Measurements from ENCODE around the gene GDPGP1. TPM values are rescaled to one million over a fixed set of nuclear protein-coding genes. Genes with fewer than 3 reads are reported as not detected.

The GDPGP1 gene
- total and polyA plus RNA-seq, 9 of the 15 experiments (the other 6 are each of a cell fraction or from before 2014, with no cell fraction given): 0.78 to 6.1 (median 2.8) TPM

DNA sequence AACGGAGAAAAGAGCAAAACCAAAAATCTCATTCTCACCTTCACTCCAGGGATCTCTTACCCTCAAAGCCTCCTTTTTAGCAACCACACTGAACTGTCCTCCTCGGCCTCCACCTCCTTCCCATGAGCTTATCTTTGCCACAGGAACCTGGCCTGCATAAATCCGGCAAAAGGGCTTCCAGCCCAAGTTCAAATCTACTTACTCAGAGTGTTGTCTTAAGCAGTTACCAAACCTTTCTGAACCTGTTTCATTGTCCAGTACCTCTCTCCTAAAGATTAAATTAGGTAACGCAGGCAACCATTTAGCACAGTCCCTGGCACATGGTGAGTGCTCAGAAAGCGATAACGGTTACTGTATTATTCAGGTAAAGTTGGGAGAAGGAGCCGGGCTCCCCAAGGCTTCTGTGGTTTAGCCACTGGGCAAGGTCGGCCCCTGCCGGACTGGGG, 1.0 kb upstream of the GDPGP1 start:
- H3K9me1 ChIP-seq (ENCODE audit: control insufficient read depth, insufficient read depth, low read length): no peaks in the 10 kb centered on the region
- CTCF ChIA-PET (ENCODE audit: low intra/inter-chr PET ratio): interaction anchor here (0.5 to 1.4 kb wide), 4 partner anchors 73 to 462 kb away, joined by 3 to 8 read pairs (median 4); no protein-coding TSS in a partner anchor
- in situ Hi-C loops (cut with MboI): loop anchor here (10.0 kb wide), 1 partner anchor 448 kb away; no protein-coding TSS in a partner anchor
- H3K27ac ChIP-seq (ENCODE audit: extremely low read depth, low read depth, low read length): peak overlapping the region; percentile 83
- H3K36me3 ChIP-seq (ENCODE audit: control insufficient read depth, insufficient read depth, low read length): peaks cover 54% of the 10 kb centered on the region
- peaks cover 7 to 41% of the 10 kb centered on the region in 2 experiments; a peak in 3 of 5 replicates for H3K4me1 ChIP-seq (replicated peaks in 1 of 2; ENCODE audit: control insufficient read depth in 2 of 2, insufficient read depth in 2 of 2, low read length in 2 of 2)
- 0% methylated on average over 9 of the region's 9 CpGs for WGBS (ENCODE audit: insufficient coverage, low coverage, missing lambda C conversion rate)
- DNase-seq (ENCODE audit: extremely low read depth in 1 of 4, low spot score in 3 of 4): peak in 2 of 4 experiments; percentile 36 to 64
- FAIRE-seq: peak; percentile 82
- ATAC-seq: peak; percentile 8
- H3K4me3 ChIP-seq: peak overlapping the region; percentile 78
- H2AFZ ChIP-seq (ENCODE audit: low read depth, low read length): peak overlapping the region; percentile 66
- peaks cover 32% of the 10 kb centered on the region for H3K79me2 ChIP-seq (ENCODE audit: control insufficient read depth, insufficient read depth, low read length)
- peak overlapping the region; percentile 94 for H3K4me2 ChIP-seq (ENCODE audit: insufficient read depth, low read length)
- H3K9ac ChIP-seq (ENCODE audit: insufficient read depth in 1 of 2, low read depth in 2 of 2, low read length in 2 of 2): peak overlapping the region; percentile 79 to 93
- no TSS peak for BruUV-seq (replicated peaks)
- H4K20me1 ChIP-seq (replicated peaks; ENCODE audit: control insufficient read depth, insufficient read depth, low read length): 0 out of 2 replicates have a peak, but pooled peaks cover 4% of the 10 kb centered on the region
- H3K27me3 ChIP-seq (ENCODE audit: control insufficient read depth in 2 of 2, insufficient read depth in 2 of 2, low read length in 2 of 2): no peaks in the 10 kb centered on the region
- intact Hi-C loops (cut with micrococcal nuclease): loop anchor here (1.0 to 5.0 kb wide), 2 partner anchors 54 to 90 kb away; no protein-coding TSS in a partner anchor
- POLR2A ChIA-PET: interaction anchor here (0.5 to 2.0 kb wide), 12 partner anchors 9 to 151 kb away, joined by 3 to 15 read pairs (median 4); partner anchors contain the start of genes SEMA4B and TTLL13
- H3K9me3 ChIP-seq (replicated peaks; ENCODE audit: control insufficient read depth, insufficient read depth, low read depth, low read length): no peaks in the 10 kb centered on the region
- TF ChIP-seq NFIX (CRISPR knock-in tag; IDR thresholded peaks at IDR 0.05; ENCODE audit: low read depth) (no peak), SPI1 (IDR thresholded peaks at IDR 0.05; ENCODE audit: borderline replicate concordance, low read depth, low read length) (no peak), EP400 (IDR thresholded peaks at IDR 0.05) (0 out of 2 replicates have a peak, but pooled peaks have one; percentile 64), JUN (IDR thresholded peaks at IDR 0.05; ENCODE audit: borderline replicate concordance, low read depth, low read length) (no peak), JUN (CRISPR knock-in tag; IDR thresholded peaks at IDR 0.05; ENCODE audit: borderline replicate concordance) (no peak), ZNF212 (CRISPR knock-in tag; IDR thresholded peaks at IDR 0.05) (no peak), ZNF57 (CRISPR knock-in tag; IDR thresholded peaks at IDR 0.05) (no peak), KLF10 (CRISPR knock-in tag; IDR thresholded peaks at IDR 0.05) (no peak), ZNF449 (CRISPR knock-in tag; IDR thresholded peaks at IDR 0.05) (no peak), SMC3 (conservative IDR thresholded peaks at IDR 0.05; ENCODE audit: insufficient read depth, low read depth, low read length) (0 out of 2 replicates have a peak, but pooled peaks have one; percentile 9), POLR3A (IDR thresholded peaks at IDR 0.05; ENCODE audit: borderline replicate concordance, extremely low read depth, insufficient read depth, insufficient read length) (no peak), KAT8 (IDR thresholded peaks at IDR 0.05; ENCODE audit: low read depth) (no peak), THRAP3 (IDR thresholded peaks at IDR 0.05; ENCODE audit: borderline replicate concordance) (no peak), MYNN (IDR thresholded peaks at IDR 0.05) (0 out of 2 replicates have a peak, but pooled peaks have one; percentile 60), MYNN (CRISPR knock-in tag; IDR thresholded peaks at IDR 0.05) (no peak), ZNF384 (IDR thresholded peaks at IDR 0.05; ENCODE audit: low read depth, low read length) (no peak), KDM1A (IDR thresholded peaks at IDR 0.05) (no peak), ZNF133 (CRISPR knock-in tag; IDR thresholded peaks at IDR 0.05) (no peak), ZNF395 (CRISPR knock-in tag; IDR thresholded peaks at IDR 0.05) (0 out of 2 replicates have a peak, but pooled peaks have one; percentile 34), PHF21A (IDR thresholded peaks at IDR 0.05; ENCODE audit: borderline replicate concordance, low read depth) (no peak)
- TF ChIP-seq, protein P1, sequence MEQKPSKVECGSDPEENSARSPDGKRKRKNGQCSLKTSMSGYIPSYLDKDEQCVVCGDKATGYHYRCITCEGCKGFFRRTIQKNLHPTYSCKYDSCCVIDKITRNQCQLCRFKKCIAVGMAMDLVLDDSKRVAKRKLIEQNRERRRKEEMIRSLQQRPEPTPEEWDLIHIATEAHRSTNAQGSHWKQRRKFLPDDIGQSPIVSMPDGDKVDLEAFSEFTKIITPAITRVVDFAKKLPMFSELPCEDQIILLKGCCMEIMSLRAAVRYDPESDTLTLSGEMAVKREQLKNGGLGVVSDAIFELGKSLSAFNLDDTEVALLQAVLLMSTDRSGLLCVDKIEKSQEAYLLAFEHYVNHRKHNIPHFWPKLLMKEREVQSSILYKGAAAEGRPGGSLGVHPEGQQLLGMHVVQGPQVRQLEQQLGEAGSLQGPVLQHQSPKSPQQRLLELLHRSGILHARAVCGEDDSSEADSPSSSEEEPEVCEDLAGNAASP (IDR thresholded peaks at IDR 0.05): no peak

Measured in K562 (cell line).